Measurements from ENCODE around the gene TRAPPC2L.

Gene TRAPPC2L

DNA sequence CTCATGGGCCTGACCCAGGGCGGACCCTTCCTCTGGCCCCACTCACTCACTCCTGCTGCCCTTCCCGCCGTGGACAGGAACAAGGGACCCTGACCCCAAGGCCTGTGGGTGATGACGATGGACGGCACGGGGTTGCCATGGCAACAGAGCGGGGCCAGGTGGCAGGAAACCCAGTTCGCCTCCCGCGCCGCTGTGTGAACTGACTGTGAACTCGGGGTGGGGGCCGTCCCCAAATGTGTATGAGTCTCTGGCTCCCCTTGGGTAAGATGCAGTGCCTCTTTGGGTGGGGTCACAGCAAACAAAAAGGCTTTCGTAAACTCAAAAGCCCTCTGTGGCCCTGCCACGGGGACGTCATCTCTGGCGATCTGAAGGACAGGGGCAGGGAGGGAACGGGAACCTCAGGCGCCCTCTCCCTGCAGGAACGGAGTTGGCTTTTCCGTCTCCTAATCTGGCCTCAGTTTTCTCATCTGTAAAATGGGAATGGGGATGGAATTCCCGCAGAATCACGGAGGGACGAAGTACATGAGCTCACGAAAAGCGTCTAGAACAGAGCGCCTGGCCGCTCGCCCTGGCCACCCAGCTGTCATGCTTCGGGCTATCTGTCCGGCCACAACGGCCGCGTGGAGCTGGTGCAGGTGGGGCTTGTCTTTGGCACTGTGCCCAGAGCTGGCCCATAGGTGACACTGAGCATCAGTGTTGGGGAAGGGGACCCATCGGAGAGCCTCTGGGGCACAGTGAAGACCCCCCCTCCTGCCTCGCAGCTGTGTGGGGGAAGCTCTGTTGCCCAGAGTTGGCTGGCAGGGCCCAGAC lies 54.4 kb downstream of the TRAPPC2L start:
- Mint-ChIP-seq H3K9me3 (peaks cover 8% of the 10 kb centered on the region), H3K4me3 (no peak overlapping the region), H3K27ac (no peak overlapping the region), H3K36me3 (no peaks in the 10 kb centered on the region), H3K4me1 (no peaks in the 10 kb centered on the region), H3K27me3 (no peaks in the 10 kb centered on the region)
- CTCF ChIA-PET = no interaction called here
- no peak for DNase-seq

DNA sequence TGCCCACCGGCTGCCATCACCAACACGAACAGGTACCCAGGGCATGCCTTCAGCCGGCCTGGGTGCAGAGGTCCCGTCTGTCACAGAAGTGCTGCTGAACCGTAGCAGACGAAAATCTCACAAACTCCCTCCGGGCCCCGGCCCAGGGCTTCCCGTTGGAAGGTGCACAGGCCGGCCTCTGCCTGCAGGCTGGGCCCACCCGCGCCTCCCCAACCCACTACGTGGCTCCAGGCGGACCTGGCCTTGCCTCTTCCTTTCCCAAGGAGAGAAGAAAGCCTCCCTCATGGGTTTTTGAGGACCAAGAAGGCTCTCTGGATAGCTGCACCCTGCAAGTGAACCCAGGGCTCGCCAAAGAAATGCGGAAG lies 55.0 kb downstream of the TRAPPC2L start:
- Mint-ChIP-seq H3K27ac (no peak overlapping the region), H3K4me1 (no peaks in the 10 kb centered on the region), H3K27me3 (no peaks in the 10 kb centered on the region), H3K36me3 (no peaks in the 10 kb centered on the region), H3K9me3 (peaks cover 8% of the 10 kb centered on the region), H3K4me3 (no peak overlapping the region)
- CTCF ChIA-PET = no interaction called here
- DNase-seq = no peak
